Heart left ventricle (tissue), 13 donors: Measurements from ENCODE around the gene FER.

Source experiments
- CTCF ChIP-seq, 12 donors: fragments of 200-600 bp; sonication (generic) in 4 of 12; IDR thresholded peaks; one replicate each; pipeline versions ENCODE4 v1.5.0 to v1.8.0; 2018 to 2022; ENCODE audit warnings: antibody characterized with exemption in 12 of 12, mild to moderate bottlenecking in 5 of 12
- POLR2A ChIP-seq, 2 donors: fragments of 450-650 bp; IDR thresholded peaks; one replicate each; pipeline ENCODE4 v1.6.1; 2017; ENCODE audit warnings: antibody characterized with exemption in 2 of 2, mild to moderate bottlenecking in 2 of 2, moderate library complexity in 2 of 2
- donor health status: ischemic (EF 13 %, LVEDD 7.1; RV severe dilation, severe dysfunction).
- donor health status: DM: no; HTN: yes; CAD: no.
- donor health status: DM: no; HTN: no; CAD: no.
- donor health status: ischemic (EF 25% LVEDD 6.9; RV normal size, moderate dysfunction).
- donor health status: ischemic (EF 25% LVEDD 5.7; RV mildly dilated, moderate dysfunction).
- donor health status: ischemic (EF 35%, LVEDD 5.7; RV mildly dilated, moderate dysfunction).
- donor health status: nonischemic (EF 11% LVEDD 7.7; RV severe dilation, severe dysfunction).
- donor health status: DM: yes; HTN: yes; CAD: no.
- donor health status: PGD.
- donor health status: ischemic (EF 29% LVEDD 5.4; RV normal size, mild dysfunction).
- donor health status: nonischemic (EF 23%, LVEDD 6.1; RV moderate dilation, normal function).

- TF ChIP-seq CTCF (IDR thresholded peaks at IDR 0.05) = no peak
- TF ChIP-seq POLR2A (IDR thresholded peaks at IDR 0.05) = no peak
Observed at GRCh38 chr5:109113608-109114007, 365.9 kb downstream of the FER start.
